ENCODE data around the gene B4GAT1. TPM values are rescaled to one million over a fixed set of nuclear protein-coding genes. Genes with fewer than 3 reads are reported as not detected.

Gene B4GAT1
- total and polyA plus RNA-seq, 9 of the 15 experiments (the other 6 are each of a cell fraction or from before 2014, with no cell fraction given): 0.86 to 9.5 (median 3.8) TPM

GRCh38 chr11:66311965-66312548 is 35.4 kb downstream of the B4GAT1 start (continued):
- no peak for TF ChIP-seq FOXM1 (IDR thresholded peaks at IDR 0.05; ENCODE audit: low read depth)
- no peak for TF ChIP-seq FOXM1 (CRISPR knock-in tag; IDR thresholded peaks at IDR 0.05; ENCODE audit: low read depth)
- no peak for TF ChIP-seq SRF (CRISPR knock-in tag; IDR thresholded peaks at IDR 0.05)
- TF ChIP-seq C11orf30 (IDR thresholded peaks at IDR 0.05; ENCODE audit: low read depth): no peak
- TF ChIP-seq, protein P1, sequence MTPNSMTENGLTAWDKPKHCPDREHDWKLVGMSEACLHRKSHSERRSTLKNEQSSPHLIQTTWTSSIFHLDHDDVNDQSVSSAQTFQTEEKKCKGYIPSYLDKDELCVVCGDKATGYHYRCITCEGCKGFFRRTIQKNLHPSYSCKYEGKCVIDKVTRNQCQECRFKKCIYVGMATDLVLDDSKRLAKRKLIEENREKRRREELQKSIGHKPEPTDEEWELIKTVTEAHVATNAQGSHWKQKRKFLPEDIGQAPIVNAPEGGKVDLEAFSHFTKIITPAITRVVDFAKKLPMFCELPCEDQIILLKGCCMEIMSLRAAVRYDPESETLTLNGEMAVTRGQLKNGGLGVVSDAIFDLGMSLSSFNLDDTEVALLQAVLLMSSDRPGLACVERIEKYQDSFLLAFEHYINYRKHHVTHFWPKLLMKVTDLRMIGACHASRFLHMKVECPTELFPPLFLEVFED (CRISPR knock-in tag; conservative IDR thresholded peaks at IDR 0.05): no peak
- no peak for TF ChIP-seq SRSF9 (IDR thresholded peaks at IDR 0.05; ENCODE audit: borderline replicate concordance, low read depth, low read length)
- TF ChIP-seq ZBTB34 (CRISPR knock-in tag; IDR thresholded peaks at IDR 0.05): no peak
- no peak for TF ChIP-seq HOXB6 (CRISPR knock-in tag; IDR thresholded peaks at IDR 0.05; ENCODE audit: borderline replicate concordance)
- TF ChIP-seq NR3C1 (CRISPR knock-in tag; IDR thresholded peaks at IDR 0.05): no peak
- TF ChIP-seq RBM17 (IDR thresholded peaks at IDR 0.05; ENCODE audit: borderline replicate concordance, low read depth, low read length): no peak
- TF ChIP-seq COPS2 (conservative IDR thresholded peaks at IDR 0.05): no peak
- TF ChIP-seq ZFP91 (CRISPR knock-in tag; IDR thresholded peaks at IDR 0.05): no peak
- TF ChIP-seq ZNF407 (IDR thresholded peaks at IDR 0.05; ENCODE audit: low read depth): no peak; the same call in 1 of the 2 replicates
- TF ChIP-seq, protein P2, sequence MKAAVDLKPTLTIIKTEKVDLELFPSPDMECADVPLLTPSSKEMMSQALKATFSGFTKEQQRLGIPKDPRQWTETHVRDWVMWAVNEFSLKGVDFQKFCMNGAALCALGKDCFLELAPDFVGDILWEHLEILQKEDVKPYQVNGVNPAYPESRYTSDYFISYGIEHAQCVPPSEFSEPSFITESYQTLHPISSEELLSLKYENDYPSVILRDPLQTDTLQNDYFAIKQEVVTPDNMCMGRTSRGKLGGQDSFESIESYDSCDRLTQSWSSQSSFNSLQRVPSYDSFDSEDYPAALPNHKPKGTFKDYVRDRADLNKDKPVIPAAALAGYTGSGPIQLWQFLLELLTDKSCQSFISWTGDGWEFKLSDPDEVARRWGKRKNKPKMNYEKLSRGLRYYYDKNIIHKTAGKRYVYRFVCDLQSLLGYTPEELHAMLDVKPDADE (conservative IDR thresholded peaks at IDR 0.05; ENCODE audit: control insufficient read depth, low read depth, low read length): no peak
